Activated CD8-positive, alpha-beta T cell treated with anti-CD3 and anti-CD28 coated beads, Interleukin-2, amount 10 ng/mL, durations not matched to agents 7 days and 5 days (primary cell): ENCODE measurements around the gene RFX7. TPM values are rescaled to one million over a fixed set of nuclear protein-coding genes. Genes with fewer than 3 reads are reported as not detected.

Source experiments
- ATAC-seq: fragments of 150-1000 bp; cut with Tn5 transposase; one replicate; pipeline ENCODE4 v1.10.0; 2021; ENCODE audit warnings: moderate library complexity
- CTCF ChIA-PET: fragments of 350-600 bp; sonication (Branson Sonifier 250); formaldehyde crosslinking; loops from one replicate; lab custom pipeline; 2021; ENCODE audit warnings: antibody characterized with exemption; lab: Charles Lee
- POLR2A ChIA-PET: fragments of 350-600 bp; sonication (Branson Sonifier 250); formaldehyde crosslinking; loops from one replicate; lab custom pipeline; 2021; ENCODE audit warnings: antibody characterized with exemption; lab: Charles Lee
- DNase-seq: peaks from one replicate; pipeline ENCODE4 v3.0.0-alpha.2; 2020
- H3K27ac Mint-ChIP-seq: one replicate; pipeline ENCODE4 v1.8.0; 2021; ENCODE audit warnings: mild to moderate bottlenecking, mixed read lengths
- H3K27me3 Mint-ChIP-seq: one replicate; pipeline ENCODE4 v1.8.0; 2021; ENCODE audit warnings: low read depth, mixed read lengths
- H3K36me3 Mint-ChIP-seq: one replicate; pipeline ENCODE4 v1.8.0; 2021; ENCODE audit warnings: low read depth, mixed read lengths
- H3K4me1 Mint-ChIP-seq: one replicate; pipeline ENCODE4 v1.8.0; 2021; ENCODE audit warnings: low read depth, mixed read lengths
- H3K4me3 Mint-ChIP-seq: one replicate; pipeline ENCODE4 v1.8.0; 2021; ENCODE audit warnings: mild to moderate bottlenecking, mixed read lengths
- H3K9me3 Mint-ChIP-seq: one replicate; pipeline ENCODE4 v1.8.0; 2022; ENCODE audit warnings: mixed read lengths; ENCODE audit not compliant: insufficient read depth
- total RNA-seq, 2 experiments: library from RNA; stranded (reverse); gene quantifications; one replicate each; pipeline ENCODE4 v1.2.3, GENCODE V29; 2021

RFX7 gene
- total RNA-seq, 2 experiments from 2014 or later: 32.9 to 35.1 TPM

DNA sequence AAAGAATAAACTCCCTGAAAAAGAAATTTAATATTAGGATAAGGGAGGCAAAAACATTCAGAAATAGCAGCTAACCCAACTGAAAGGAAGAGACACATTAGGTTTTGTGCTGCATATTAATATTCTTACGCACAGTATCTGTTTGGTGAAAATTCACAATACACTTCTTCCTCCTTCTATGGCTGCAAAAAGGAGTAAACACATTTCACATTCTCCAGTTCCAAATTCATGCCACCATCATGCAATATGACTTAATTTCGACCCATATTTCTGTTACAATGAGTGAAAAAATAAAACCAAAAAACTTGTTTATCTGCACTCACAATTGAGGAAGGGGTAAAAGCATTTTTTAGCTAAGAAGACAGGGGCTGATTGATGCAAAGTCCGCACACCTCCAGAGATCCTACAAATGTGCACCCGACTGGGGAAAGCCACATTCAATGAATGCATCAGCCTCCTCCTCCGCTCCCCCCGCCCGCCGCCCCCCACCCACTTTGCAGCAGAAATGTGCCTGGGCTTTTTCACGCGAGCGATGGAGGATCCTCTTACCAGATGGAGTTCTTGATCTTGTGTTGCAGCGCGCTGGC, 1.0 kb downstream of the RFX7 start:
- ATAC-seq (no peak), DNase-seq (no peak)
- H3K9me3 Mint-ChIP-seq: peaks cover 4% of the 10 kb centered on the region
- peak overlapping the region; percentile 88 for H3K4me3 Mint-ChIP-seq
- peaks cover 17% of the 10 kb centered on the region for H3K36me3 Mint-ChIP-seq
- ChIA-PET POLR2A (interaction anchor here (1.3 kb wide), 1 partner anchor 35 kb away, joined by 6 read pairs; no protein-coding TSS in a partner anchor), CTCF (interaction anchor here (1.0 kb wide), 1 partner anchor 13 kb away, joined by 3 read pairs; no protein-coding TSS in a partner anchor)
- H3K27me3 Mint-ChIP-seq: no peaks in the 10 kb centered on the region
- peaks cover 35% of the 10 kb centered on the region for H3K4me1 Mint-ChIP-seq
- peak overlapping the region; percentile 89 for H3K27ac Mint-ChIP-seq

DNA sequence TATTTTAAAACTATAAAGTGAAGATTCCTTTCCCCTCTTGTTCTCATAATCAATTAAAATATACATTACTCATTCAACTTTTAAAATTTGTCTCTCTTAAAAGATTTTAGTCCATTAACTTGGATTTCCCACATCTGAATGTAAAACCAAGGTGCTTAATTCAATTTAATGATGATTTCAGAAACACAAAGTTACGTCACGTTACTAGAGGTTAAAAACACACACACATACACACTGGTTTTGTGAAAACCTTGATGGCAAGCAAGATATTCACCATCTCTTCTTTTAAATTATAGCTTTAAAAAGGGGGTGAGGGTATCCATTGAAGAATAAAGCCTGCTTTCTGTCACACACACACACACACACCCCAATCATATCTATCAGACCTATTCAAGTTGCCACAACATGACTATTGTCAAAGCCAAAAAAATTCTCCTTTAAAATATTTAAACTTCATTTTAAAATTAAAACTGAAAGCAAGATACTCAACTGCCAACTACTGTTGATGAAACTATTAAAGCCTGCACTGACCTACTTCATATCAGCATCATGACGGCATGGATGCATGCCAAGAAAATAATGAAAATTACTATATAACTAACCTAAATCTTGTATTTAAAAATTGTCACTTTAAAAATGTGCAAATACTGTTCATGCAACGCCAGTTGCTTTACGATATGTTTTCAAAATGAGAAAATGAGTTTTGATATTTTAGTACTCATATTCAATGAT, 2.1 kb downstream of the RFX7 start:
- CTCF ChIA-PET: no interaction called here
- H3K4me3 Mint-ChIP-seq: peak overlapping the region; percentile 88
- no peaks in the 10 kb centered on the region for H3K27me3 Mint-ChIP-seq
- peaks cover 7% of the 10 kb centered on the region for H3K9me3 Mint-ChIP-seq
- peak overlapping the region; percentile 77 for H3K27ac Mint-ChIP-seq
- peaks cover 26% of the 10 kb centered on the region for H3K36me3 Mint-ChIP-seq
- H3K4me1 Mint-ChIP-seq: peaks cover 37% of the 10 kb centered on the region
- DNase-seq (no peak), ATAC-seq (no peak)
- POLR2A ChIA-PET: interaction anchor here (1.0 kb wide), 1 partner anchor 546 kb away, joined by 3 read pairs; no protein-coding TSS in a partner anchor

DNA sequence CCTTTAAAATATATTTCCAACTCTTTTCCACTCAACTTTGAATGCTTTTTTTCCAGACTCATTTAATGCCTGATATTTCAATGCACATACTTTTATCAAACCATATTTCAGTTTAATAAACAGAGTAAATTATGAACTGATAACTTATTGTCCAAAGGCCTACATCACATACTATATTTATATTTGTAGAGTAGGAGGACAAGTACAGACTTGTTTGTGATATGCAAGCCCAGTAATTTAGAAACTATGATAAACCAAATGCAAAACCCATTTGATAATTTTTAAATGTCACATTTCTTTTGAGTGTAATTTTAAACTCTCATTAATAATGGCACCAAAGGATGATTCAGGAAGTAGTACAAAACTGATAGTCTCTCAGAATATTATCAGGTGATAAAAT, 3.3 kb downstream of the RFX7 start:
- no peak for ATAC-seq
- H3K27me3 Mint-ChIP-seq: no peaks in the 10 kb centered on the region
- H3K4me1 Mint-ChIP-seq: peaks cover 27% of the 10 kb centered on the region
- H3K9me3 Mint-ChIP-seq: peaks cover 10% of the 10 kb centered on the region
- H3K27ac Mint-ChIP-seq: no peak overlapping the region
- no peak for DNase-seq
- POLR2A ChIA-PET: no interaction called here
- peak overlapping the region; percentile 7 for H3K4me3 Mint-ChIP-seq
- CTCF ChIA-PET: no interaction called here
- H3K36me3 Mint-ChIP-seq: peaks cover 34% of the 10 kb centered on the region

DNA sequence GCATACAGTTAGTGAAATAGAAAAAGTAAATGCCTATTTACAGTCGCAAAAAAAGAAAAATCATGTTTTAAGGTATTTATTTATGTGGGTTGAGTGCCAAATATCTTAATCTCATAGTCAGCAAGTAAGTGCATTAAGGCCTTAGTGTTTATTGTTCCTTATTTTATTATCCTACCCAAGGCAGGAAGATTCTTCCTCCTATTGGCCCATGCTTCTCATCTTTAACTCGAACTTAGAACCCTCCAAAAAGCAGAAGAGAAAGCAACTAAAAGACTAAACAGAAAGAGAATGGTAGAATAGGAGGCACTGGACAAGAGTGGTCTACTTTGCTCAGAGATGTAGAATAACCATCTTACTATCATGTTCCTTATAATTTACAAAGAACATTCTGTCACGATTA, 7.5 kb downstream of the RFX7 start:
- CTCF ChIA-PET: interaction anchor here (0.8 kb wide), 1 partner anchor 13 kb away, joined by 3 read pairs; no protein-coding TSS in a partner anchor

DNA sequence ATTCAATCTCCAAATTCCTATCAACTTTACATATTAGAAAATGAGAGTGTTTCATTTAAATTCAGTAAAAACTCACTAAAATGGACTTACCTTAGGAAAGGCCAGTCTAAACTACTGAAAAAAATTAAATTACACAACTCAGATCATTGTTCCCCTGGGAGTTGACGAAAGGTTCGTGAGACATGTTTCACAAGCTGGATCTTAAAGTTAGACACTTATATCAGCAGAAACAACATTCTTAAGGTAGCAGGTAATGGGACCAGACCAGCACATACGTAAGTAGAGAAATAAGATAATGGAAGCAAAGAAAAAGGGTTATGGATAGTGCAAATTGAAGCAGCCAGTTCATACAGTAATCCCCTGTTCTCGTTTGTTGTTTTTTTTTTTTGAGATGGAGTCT, 8.9 kb downstream of the RFX7 start:
- ATAC-seq (no peak), DNase-seq (no peak)
- CTCF ChIA-PET: interaction anchor here (0.6 kb wide), 1 partner anchor 170 kb away, joined by 3 read pairs; no protein-coding TSS in a partner anchor
- POLR2A ChIA-PET: no interaction called here
- Mint-ChIP-seq H3K9me3 (peaks cover 51% of the 10 kb centered on the region), H3K27ac (no peak overlapping the region), H3K4me1 (peaks cover 24% of the 10 kb centered on the region), H3K36me3 (peaks cover 82% of the 10 kb centered on the region), H3K27me3 (no peaks in the 10 kb centered on the region), H3K4me3 (no peak overlapping the region)

More for the DNA sequence above, 7.5 kb downstream of the RFX7 start:
- DNase-seq (no peak), ATAC-seq (no peak)
- Mint-ChIP-seq H3K27ac (no peak overlapping the region), H3K27me3 (no peaks in the 10 kb centered on the region), H3K9me3 (peaks cover 45% of the 10 kb centered on the region), H3K36me3 (peaks cover 71% of the 10 kb centered on the region), H3K4me1 (peaks cover 24% of the 10 kb centered on the region), H3K4me3 (no peak overlapping the region)
- POLR2A ChIA-PET: no interaction called here

DNA sequence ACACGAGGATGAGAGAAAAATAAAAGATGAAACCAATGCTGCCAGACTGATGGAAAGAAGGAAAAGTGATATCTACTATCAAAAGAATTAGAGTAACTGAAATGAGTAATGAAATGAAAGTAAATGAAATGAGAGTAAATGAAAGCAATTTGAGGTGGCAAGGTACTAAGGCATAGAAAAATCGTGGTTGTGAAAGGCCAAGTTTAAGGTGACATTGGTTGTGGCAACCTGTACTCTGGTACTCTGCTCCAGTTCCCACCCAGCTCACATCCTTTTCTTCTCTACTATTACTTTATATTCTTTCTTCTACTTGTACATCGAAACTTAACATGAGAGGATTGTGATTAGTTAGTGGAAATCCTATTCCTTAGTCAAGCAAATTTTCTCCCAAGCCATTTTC, 10.1 kb downstream of the RFX7 start:
- no peak overlapping the region for H3K27ac Mint-ChIP-seq
- H3K36me3 Mint-ChIP-seq: peaks cover 88% of the 10 kb centered on the region
- H3K4me1 Mint-ChIP-seq: peaks cover 22% of the 10 kb centered on the region
- ATAC-seq: no peak
- no peak overlapping the region for H3K4me3 Mint-ChIP-seq
- ChIA-PET POLR2A (no interaction called here), CTCF (interaction anchor here (1.4 to 1.9 kb wide), 3 partner anchors 11 to 316 kb away, joined by 3 to 6 read pairs (median 5); no protein-coding TSS in a partner anchor)
- H3K27me3 Mint-ChIP-seq: no peaks in the 10 kb centered on the region
- H3K9me3 Mint-ChIP-seq: peaks cover 56% of the 10 kb centered on the region
- DNase-seq: no peak

DNA sequence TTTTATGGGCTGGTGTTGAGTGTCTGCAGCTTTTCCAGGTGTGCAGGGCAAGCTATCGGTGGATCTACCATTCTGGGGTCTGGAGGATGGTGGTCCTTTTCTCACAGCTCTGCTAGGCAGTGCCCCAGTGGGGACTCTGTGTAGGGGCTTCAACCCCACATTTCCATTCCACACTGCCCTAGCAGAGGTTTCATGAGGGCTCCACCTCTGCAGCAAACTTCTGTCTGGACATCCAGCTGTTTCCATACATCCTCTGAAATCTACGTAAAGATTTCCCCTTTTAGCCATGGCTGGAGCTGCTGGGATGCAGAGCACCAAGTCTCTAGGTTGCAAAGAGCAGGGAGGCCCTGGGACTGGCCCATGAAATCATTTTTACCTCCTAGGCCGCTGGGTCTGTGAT, 11.6 kb downstream of the RFX7 start:
- ChIA-PET POLR2A (no interaction called here), CTCF (no interaction called here)
- Mint-ChIP-seq H3K9me3 (peaks cover 65% of the 10 kb centered on the region), H3K4me1 (peaks cover 25% of the 10 kb centered on the region), H3K4me3 (no peak overlapping the region), H3K36me3 (peaks cover 86% of the 10 kb centered on the region), H3K27ac (no peak overlapping the region), H3K27me3 (no peaks in the 10 kb centered on the region)
- ATAC-seq: no peak
- no peak for DNase-seq

DNA sequence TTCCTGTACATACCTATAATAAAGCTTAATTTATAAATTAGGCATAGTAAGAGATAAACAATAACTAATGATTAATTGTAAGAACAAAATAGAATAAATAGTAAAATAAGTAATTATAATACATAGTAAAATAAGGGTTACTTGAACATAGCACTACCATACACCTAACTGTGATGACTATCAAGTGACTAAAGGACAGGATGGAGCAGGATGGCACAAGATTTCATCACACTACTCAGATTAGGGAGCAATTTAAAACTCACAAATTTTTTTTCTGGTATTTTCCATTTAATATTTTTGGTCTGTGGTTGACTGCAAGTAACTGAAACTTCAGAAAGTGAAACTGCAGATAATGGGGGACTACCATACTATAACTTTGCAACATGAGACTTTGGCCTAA, 14.8 kb downstream of the RFX7 start:
- H3K9me3 Mint-ChIP-seq: peaks cover 62% of the 10 kb centered on the region
- H3K4me1 Mint-ChIP-seq: peaks cover 19% of the 10 kb centered on the region
- ChIA-PET CTCF (no interaction called here), POLR2A (no interaction called here)
- DNase-seq (no peak), ATAC-seq (no peak)
- H3K27me3 Mint-ChIP-seq: no peaks in the 10 kb centered on the region
- no peak overlapping the region for H3K4me3 Mint-ChIP-seq
- no peak overlapping the region for H3K27ac Mint-ChIP-seq
- peaks cover 76% of the 10 kb centered on the region for H3K36me3 Mint-ChIP-seq

DNA sequence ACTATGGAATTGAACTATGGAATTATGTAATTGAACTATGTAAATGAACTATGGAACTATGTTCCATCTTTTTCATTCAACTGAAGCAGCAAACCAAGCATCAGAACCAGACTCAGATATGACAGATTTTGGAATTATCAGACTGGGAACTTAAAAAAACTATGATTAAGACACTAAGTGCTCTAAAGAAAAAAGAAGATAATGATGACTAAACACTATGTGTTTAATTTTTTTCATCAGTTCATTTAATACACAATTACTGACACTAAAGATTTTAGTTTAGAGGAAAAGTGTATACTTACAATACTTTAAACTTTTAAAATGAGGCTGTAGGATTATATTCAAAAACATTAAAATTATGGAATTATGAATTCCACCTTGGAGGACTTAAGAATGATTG, 15.3 kb downstream of the RFX7 start:
- ChIA-PET POLR2A (no interaction called here), CTCF (no interaction called here)
- no peak overlapping the region for H3K4me3 Mint-ChIP-seq
- peaks cover 65% of the 10 kb centered on the region for H3K9me3 Mint-ChIP-seq
- peaks cover 74% of the 10 kb centered on the region for H3K36me3 Mint-ChIP-seq
- DNase-seq (no peak), ATAC-seq (no peak)
- no peaks in the 10 kb centered on the region for H3K27me3 Mint-ChIP-seq
- H3K27ac Mint-ChIP-seq: no peak overlapping the region
- H3K4me1 Mint-ChIP-seq: peaks cover 14% of the 10 kb centered on the region

DNA sequence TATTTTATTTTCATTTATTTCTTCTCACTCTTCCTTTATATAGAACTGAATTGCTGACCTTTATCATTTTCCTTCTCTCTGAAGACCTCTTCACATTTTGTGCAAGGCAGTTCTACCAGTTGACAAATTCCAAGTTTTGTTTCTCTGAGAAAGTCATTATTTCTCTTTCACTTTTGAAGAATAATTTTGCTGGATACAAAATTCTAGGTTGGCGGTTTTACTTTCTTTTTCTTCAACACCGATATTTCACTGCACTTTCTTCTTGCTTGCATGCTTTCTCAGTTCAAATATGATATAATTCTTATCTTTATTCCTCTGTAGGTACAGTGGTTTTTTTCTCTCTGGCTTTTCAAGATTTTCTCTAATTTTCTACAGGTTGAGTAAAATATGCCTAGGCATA, 15.9 kb downstream of the RFX7 start:
- H3K4me3 Mint-ChIP-seq: no peak overlapping the region
- CTCF ChIA-PET: no interaction called here
- H3K27me3 Mint-ChIP-seq: no peaks in the 10 kb centered on the region
- no peak overlapping the region for H3K27ac Mint-ChIP-seq
- peaks cover 12% of the 10 kb centered on the region for H3K4me1 Mint-ChIP-seq
- POLR2A ChIA-PET: no interaction called here
- peaks cover 73% of the 10 kb centered on the region for H3K36me3 Mint-ChIP-seq
- DNase-seq: no peak
- no peak for ATAC-seq
- peaks cover 65% of the 10 kb centered on the region for H3K9me3 Mint-ChIP-seq

DNA sequence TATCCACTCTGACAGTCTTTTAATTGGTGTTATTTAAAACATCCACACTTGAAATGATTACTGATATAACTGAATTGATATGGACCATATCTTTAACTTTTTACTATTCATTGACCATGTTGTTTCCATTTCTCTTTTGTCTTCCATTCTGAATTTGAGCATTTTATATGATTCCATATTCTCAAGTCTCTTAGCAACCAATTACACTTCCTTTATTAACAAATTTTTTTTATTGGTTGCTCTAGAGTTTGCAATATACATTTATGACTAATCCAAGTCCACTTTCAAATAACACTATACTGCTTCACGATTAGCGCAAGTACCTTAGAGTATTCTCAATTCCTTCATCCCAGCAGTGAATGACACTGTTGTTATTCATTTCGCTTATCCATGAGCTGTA, 16.4 kb downstream of the RFX7 start:
- peaks cover 65% of the 10 kb centered on the region for H3K9me3 Mint-ChIP-seq
- ATAC-seq (no peak), DNase-seq (no peak)
- H3K4me1 Mint-ChIP-seq: peaks cover 12% of the 10 kb centered on the region
- H3K36me3 Mint-ChIP-seq: peaks cover 73% of the 10 kb centered on the region
- no peak overlapping the region for H3K4me3 Mint-ChIP-seq
- ChIA-PET POLR2A (no interaction called here), CTCF (interaction anchor here (1.0 kb wide), 1 partner anchor 18 kb away, joined by 3 read pairs; no protein-coding TSS in a partner anchor)
- no peaks in the 10 kb centered on the region for H3K27me3 Mint-ChIP-seq
- no peak overlapping the region for H3K27ac Mint-ChIP-seq

DNA sequence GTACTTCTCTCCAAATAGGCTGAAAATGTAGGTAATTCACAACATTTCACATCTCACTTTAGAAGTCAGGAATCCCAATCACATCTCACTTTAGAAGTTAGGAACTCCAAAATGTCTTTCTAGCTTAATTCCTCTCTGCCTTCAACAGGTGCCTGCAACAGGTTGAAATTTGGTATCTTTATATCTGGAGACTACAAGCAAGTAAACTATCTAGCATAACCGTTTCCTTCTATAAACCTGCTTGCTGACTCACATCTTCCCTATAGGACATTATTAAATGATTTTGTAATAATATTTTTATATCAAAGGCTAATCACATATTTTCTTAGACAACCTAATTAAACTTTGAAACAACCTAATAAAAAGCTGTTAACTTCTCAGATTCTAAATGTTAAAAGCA, 18.2 kb downstream of the RFX7 start:
- peaks cover 63% of the 10 kb centered on the region for H3K9me3 Mint-ChIP-seq
- H3K27me3 Mint-ChIP-seq: no peaks in the 10 kb centered on the region
- ChIA-PET POLR2A (no interaction called here), CTCF (no interaction called here)
- peaks cover 12% of the 10 kb centered on the region for H3K4me1 Mint-ChIP-seq
- ATAC-seq: no peak
- no peak overlapping the region for H3K4me3 Mint-ChIP-seq
- H3K27ac Mint-ChIP-seq: no peak overlapping the region
- DNase-seq: no peak
- peaks cover 67% of the 10 kb centered on the region for H3K36me3 Mint-ChIP-seq
